ENCODE measurements around the gene GLT1D1.

GLT1D1 gene

GRCh38 chr12:128969480-128970055, 116.3 kb downstream of the GLT1D1 start:
- DNase-seq, result peak; percentile 87

DNA sequence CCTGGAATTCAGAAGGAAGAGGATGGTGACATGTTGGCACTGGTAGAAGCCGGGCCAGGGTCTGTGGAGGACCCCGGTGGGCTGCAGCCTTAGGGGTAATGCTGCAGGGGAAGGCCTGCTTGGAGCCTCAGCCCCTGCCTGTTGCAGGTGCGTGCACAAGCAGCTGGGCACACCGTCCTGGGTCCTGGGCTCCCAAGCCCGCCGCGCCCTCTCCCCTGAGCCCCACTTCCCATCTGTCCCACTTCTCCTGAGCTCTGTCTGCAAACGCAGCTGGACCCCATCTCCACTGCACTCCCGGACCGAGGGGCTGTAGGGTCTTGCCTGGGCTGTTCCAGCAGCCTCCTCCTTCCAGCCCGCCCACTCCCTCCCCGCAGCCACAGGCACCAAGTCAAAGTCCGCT, 116.8 kb downstream of the GLT1D1 start:
- DNase-seq, result no peak

DNA sequence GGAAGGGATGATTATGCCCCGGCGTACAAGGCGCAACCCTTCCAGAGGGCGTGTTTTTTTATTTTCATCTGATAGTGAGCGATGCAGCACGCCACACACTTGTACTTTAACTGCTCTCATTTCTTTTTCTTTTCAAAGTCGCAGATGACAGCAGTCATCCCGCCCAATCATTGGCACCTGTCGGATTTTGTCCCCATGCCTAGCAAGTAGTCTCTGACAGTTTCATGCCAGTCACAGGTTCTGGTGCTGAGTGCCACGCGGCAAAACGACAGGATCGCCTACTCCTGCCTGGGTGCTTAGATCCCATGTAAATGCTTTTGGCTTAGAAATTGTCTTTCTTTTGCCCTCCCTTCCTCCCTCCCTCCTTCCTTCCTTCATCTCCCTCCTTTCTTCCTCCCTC, 117.7 kb downstream of the GLT1D1 start:
- no peak for DNase-seq

DNA sequence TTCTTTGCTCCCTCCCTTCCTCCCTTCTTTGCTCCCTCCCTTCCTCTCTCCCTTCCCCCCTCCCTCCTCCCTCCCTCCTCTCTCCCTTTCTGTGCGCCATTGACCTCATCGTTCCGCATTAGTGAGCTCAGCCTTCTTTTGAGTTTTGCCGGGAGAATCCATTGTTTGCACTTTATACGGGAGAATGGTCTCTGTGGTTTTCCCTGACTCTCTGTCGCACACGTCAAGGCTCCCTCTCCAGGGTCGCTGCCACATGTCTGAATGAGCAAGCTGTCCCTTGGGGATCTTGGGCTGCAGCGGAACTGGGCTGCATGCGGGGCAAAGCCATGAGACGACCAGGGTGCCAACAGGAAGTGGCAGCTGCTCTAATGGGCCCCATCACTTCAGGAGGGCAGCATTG, 118.5 kb downstream of the GLT1D1 start:
- DNase-seq, result no peak

GRCh38 chr12:128973883-128974681, 120.8 kb downstream of the GLT1D1 start:
- no peak for DNase-seq

DNA sequence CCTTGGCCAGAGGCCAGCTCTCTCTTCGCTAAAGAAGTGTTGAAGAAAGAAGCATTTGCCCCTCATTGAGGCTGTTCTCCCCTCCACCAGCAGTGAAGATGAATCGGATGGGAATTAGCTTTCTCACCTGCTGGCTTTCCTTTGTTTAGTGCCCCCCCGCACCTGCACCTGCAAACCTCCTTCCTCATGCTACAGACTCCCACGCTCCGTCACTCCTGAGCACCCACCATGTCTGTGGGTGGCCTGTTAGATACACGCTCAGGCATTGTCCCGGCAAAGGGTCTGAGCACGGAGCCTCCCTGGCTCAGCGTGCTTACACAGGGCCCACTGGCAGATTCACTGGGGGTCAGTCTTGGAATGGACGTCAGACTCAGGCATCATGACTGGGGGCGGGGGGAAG, 121.6 kb downstream of the GLT1D1 start:
- no peak for DNase-seq

- no peak for DNase-seq
These were observed 123.0 kb downstream of the GLT1D1 start for GRCh38 chr12:128976120-128976738.

DNA sequence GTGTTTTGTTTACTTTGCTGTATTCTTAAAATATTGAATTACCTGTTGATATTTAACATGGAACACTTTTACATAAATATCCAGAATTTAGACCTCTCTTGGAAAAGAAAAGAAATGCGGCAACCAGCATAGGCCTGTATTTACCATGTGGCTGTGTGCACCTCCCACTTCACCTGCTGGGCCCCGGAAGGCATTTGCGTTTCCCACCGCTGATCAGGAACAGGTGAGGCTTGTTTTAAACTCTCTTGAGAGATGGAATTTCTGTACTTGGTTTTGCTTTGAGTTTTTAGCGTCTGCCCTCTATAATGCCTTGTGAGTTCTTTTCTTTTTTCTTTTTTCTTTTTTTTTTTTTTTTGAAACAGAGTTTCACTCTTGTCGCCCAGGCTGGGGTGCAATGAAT, 124.2 kb downstream of the GLT1D1 start:
- no peak for DNase-seq

- no peak for DNase-seq
These were observed 124.8 kb downstream of the GLT1D1 start for GRCh38 chr12:128978067-128978466.

DNA sequence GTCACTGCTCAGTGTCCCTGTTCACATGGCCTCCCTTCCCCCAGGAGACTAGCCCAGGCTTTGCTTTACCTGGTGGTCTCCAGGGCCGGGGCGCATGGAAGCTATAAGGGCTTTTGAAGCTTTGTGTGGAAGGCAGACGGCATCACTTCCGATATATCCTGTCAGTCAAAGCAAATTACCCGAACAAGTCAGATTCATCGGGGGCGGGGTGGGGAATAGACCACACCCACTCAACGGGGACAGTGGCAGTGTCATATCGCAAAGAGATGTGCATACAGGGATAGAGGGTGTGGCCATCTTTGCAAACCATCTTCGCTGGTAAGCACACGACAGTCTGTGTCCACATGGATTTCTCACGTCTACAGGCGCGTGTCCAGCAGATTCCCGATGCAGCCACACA, 127.3 kb downstream of the GLT1D1 start:
- no peak for DNase-seq

GRCh38 chr12:128981971-128982533, 128.8 kb downstream of the GLT1D1 start:
- DNase-seq, result no peak

- DNase-seq, result no peak
These were observed 129.7 kb downstream of the GLT1D1 start for GRCh38 chr12:128982933-128983332.

- DNase-seq, result no peak
These were observed 130.1 kb downstream of the GLT1D1 start for GRCh38 chr12:128983371-128983770.

GRCh38 chr12:128986957-128987356, 133.7 kb downstream of the GLT1D1 start:
- DNase-seq, result no peak

DNA sequence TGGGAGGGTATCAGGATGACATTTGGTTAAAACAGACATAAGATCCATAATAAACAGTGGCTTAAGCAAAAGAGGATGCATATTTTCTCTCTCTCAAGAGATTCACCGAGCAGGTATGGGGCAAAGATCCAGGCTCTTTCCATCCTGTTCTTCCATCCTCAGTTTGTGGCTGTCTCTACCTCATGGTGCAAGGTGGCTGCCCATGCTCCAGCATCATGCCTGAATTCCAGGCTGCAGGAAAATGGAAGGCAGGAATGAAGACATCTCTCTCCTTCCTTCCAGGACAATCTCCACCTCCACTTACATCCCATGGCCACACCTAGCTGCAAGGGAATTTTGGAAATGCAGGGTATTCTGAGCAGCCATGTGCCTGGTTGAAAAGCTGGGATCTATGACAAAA, 136.0 kb downstream of the GLT1D1 start:
- DNase-seq, result no peak

GRCh38 chr12:128991716-128992115, 138.4 kb downstream of the GLT1D1 start:
- no peak for DNase-seq

DNA sequence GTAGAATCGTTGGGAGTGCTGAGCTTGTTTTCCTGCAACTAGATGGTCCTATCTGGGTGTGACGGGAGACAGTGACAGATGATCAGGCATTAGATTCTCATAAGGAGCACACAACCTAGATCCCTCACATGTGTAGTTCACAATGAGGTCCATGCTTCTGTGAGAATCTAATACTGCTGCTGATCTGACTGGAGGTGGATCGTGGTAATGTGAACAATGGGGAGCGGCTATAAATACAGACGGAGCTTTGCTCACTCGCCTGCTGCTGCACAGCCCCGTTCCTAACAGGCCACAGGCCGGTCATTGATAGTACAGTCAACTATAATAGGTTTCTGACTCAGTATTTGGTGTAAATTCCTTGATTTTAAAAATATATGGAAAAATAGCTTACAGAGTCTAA, 138.8 kb downstream of the GLT1D1 start:
- DNase-seq, result no peak

DNA sequence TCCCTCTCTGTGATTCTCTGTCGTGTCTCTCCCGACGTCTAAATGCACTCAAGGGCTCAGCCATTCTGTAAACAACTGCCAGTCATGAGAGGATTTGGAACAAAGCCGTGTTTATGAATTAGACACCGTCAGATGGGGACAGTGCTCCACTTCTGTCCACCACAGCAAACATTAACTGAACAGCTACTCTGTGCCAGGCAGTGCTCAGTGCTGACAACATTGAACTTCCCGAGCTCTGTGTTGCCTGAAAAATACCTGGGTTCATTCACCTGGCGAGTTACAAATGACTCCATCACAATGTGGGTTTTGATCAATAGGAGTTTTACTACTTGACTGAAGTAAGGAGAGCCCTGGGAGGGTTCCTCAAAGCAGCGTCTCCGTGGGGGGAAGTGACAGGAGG, 139.3 kb downstream of the GLT1D1 start:
- DNase-seq, result no peak

GRCh38 chr12:128994856-128995255, 141.6 kb downstream of the GLT1D1 start:
- peak; percentile 17 for DNase-seq

DNA sequence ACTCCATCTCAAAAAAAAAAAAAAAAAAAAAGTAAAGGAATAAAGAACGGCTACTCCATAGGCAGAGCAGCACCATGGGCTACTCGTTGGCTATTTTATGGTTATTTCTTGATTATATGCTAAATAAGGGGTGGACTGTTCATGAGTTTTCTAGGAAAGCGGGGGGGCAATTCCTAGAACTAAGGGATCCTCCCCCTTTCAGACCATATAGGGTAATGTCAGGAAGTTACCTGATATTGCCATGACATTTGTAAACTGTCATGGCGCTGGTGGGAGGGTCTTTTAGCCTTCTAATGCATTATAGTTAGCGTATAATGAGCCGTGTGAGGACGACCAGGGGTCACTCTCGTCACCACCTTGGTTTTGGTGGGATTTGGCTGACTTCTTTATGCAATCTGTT, 142.3 kb downstream of the GLT1D1 start:
- no peak for DNase-seq

- DNase-seq, result no peak
These were observed 148.5 kb downstream of the GLT1D1 start for GRCh38 chr12:129001826-129002225.

DNA sequence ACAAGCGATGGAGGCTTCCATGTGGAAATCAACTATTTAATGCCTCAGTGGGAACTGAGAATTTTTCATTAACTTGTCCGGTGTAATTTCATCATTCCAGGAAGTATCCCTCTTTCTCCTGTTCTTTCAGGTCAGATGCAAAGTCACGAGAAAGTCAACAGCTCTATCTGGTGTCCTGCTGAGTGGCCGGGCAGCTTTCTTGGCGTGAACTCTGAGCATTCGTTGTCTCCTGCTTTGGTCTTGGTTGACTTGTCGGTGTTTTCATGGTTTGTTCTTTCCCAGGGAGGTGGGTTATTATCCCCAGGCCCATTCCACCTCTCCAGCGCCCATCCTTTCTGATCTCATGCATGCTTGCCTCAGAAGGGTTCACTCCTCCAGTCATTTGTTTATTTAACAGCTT, 149.1 kb downstream of the GLT1D1 start:
- no peak for DNase-seq

DNA sequence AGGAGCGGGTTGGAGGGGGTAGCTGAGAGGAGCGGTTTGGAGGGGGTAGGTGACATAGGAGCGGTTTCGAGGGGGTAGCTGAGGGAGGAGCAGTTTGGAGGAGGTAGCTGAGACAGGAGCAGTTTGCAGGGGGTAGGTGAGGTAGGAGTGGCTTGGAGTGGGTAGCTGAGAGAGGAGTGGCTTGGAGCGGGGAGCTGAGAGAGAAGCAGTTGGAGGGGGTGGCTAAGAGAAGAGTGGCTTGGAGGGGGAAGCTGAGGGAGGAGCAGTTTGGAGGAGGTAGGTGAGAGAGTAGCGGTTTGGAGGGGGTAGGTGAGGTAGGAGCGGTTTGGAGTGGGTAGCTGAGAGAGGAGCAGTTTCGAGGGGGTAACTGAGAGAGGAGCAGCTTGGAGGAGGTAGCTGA, 152.1 kb downstream of the GLT1D1 start:
- DNase-seq, result no peak

- DNase-seq, result no peak
These were observed 152.6 kb downstream of the GLT1D1 start for GRCh38 chr12:129005829-129006228.

Measured in RPMI8226 (cell line).